ENCODE results near the gene SCN2B.

DNA sequence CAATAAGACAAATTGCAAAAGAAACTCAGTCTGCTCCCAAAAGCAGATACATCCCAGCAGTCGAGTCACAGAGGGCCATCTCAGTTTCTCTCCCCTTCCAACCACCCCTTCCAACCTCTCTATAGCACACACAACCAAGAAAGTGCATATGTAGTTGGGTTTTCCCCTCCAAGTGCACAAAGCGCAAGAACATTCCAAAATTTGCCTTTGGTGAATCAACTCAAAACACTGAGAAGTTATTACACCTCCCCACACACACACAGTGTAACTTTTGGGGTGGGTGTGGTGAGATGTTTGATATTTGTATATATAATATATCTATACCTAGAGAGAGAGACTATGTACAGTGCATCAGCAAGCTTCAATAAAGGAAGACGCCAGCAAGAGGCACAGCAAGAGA lies 13.6 kb downstream of the SCN2B start:
- TF ChIP-seq, protein P1, sequence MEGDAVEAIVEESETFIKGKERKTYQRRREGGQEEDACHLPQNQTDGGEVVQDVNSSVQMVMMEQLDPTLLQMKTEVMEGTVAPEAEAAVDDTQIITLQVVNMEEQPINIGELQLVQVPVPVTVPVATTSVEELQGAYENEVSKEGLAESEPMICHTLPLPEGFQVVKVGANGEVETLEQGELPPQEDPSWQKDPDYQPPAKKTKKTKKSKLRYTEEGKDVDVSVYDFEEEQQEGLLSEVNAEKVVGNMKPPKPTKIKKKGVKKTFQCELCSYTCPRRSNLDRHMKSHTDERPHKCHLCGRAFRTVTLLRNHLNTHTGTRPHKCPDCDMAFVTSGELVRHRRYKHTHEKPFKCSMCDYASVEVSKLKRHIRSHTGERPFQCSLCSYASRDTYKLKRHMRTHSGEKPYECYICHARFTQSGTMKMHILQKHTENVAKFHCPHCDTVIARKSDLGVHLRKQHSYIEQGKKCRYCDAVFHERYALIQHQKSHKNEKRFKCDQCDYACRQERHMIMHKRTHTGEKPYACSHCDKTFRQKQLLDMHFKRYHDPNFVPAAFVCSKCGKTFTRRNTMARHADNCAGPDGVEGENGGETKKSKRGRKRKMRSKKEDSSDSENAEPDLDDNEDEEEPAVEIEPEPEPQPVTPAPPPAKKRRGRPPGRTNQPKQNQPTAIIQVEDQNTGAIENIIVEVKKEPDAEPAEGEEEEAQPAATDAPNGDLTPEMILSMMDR (IDR thresholded peaks at IDR 0.05; ENCODE audit: borderline replicate concordance, extremely low read depth, low read length, poor library complexity, severe bottlenecking), result no peak
- no peak for TF ChIP-seq EZH2 (IDR thresholded peaks at IDR 0.05; ENCODE audit: borderline replicate concordance, low read depth, low read length, severe bottlenecking)

Measured in DND-41 (cell line).